Measurements from ENCODE around the gene CEP104.
"Not testable (repeated sequence)": the region's sequence is repeated elsewhere in the genome, so short reads cannot be mapped to it uniquely, and the experiment has no call there.

Gene CEP104

GRCh38 chr1:3803905-3804626 is 52.9 kb downstream of the CEP104 start:
- in situ Hi-C loops (cut with HindIII; ENCODE audit: low sequenced_read_pairs) = no loop called here

GRCh38 chr1:3800795-3801194 is 56.2 kb downstream of the CEP104 start:
- in situ Hi-C loops (cut with HindIII; ENCODE audit: low sequenced_read_pairs) = not testable (repeated sequence)

GRCh38 chr1:3799976-3800685 is 56.9 kb downstream of the CEP104 start:
- in situ Hi-C loops (cut with HindIII; ENCODE audit: low sequenced_read_pairs) = no loop called here

DNA sequence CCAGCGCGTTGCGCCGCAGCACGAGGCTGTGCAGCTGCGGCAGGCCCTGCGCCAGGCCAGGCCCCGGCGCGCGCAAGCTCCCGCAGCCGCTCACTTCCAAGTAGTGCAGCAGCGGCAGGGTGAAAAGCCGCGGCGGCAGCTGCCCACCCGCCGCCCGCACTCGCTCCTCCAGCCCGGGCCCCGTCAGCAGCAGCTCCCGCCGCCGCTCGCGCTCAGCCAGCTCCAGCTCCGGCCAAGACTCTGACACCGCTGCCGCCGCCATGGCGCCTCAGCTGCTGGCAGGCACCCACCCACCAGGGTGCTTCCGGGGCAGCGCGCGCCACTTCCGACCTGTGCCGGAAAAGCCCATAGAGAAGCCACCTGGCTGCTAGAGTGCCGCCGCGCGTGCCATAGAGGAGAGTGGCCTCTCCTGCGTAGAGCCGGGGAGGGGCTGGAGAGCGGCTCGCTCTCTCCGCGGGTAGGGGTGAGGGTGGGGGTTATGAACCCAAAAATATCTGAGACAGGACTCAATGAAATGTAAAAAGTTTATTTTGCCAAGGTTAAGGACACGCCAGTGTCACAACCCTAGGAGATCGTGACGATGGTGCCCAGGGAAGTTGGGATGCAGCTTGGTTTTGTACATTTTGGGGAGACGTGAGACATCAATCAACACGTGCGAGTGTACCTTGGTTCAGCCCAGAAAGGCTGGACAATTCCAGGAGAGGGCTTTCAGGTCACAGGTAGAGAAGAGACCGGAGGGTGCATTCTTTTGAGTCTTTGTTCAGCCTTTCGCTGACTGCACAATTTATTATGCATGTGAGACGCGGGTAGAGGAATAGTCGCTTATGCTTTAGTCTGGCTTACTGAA is 60.6 kb downstream of the CEP104 start, which contains the start of gene LRRC47:
Gene LRRC47 (minus strand): TSS at position 284 of the 847 bp plus-strand sequence. CDS start 22 bp downstream, at position 262.
- in situ Hi-C loops (cut with HindIII; ENCODE audit: low sequenced_read_pairs) = no loop called here

DNA sequence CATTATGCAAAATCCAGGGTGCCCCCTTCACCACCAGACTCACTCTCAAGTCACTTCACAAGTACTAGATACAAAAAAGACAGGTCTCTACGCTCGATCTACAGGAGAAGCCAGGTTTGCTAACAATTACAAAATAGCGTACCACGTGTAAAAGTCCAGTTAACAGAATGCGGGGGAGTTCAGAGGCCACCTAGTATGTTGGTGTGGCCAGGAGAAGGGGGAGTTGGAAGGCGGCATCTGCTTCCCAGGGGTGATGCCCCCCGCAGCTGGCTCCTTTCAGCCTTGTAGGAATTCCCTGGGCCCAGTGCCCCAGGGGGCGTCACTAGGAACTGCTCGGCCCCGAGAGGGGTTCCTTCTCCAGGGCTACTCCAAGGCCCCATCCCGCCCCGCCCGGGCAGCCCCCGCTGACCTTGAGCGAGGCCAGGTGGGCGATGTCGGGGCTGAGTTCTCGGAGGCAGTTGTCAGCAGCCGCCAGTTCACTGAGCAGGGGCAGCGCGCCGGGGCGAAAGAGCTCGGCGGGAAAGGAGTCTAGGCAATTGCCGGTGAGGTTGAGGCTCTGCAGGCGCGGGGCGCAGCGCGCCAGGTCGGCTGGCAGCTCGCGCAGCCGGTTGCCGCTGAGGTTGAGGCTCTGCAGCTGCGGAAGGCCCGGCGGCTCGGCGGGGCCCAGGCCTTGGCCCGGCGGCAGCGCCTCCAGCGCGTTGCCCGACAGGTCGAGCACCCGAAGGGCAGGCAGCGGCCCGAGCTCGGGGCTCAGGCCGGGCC is 61.4 kb downstream of the CEP104 start:
- in situ Hi-C loops (cut with HindIII; ENCODE audit: low sequenced_read_pairs) = no loop called here

GRCh38 chr1:3790952-3791351 is 66.1 kb downstream of the CEP104 start:
- in situ Hi-C loops (cut with HindIII; ENCODE audit: low sequenced_read_pairs) = no loop called here

DNA sequence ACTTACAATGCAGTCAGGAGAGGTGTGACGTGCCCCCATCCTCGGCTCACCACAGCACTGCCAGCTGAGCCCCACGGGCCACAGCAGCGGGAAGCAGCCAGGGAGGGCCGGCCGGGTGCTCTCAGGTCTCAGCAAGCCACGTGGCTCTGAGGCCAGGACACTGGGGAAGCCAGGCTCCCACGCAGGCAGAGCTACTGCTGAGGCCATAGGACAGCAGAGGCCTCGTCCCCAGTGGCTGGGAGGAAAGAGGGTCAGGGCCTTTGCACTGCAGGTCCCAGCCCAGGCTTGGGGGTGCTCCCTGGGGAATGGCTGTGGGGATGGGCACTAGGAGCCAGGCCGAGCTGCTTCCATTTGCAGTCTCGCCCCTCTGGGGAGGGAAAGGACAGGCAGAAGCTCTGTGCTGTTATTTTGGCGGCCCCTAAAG is 66.5 kb downstream of the CEP104 start:
- in situ Hi-C loops (cut with HindIII; ENCODE audit: low sequenced_read_pairs) = no loop called here

- in situ Hi-C loops (cut with HindIII; ENCODE audit: low sequenced_read_pairs) = no loop called here
Observed at GRCh38 chr1:3789421-3790300, 67.3 kb downstream of the CEP104 start.

GRCh38 chr1:3788756-3789420 is 68.1 kb downstream of the CEP104 start:
- in situ Hi-C loops (cut with HindIII; ENCODE audit: low sequenced_read_pairs) = no loop called here

DNA sequence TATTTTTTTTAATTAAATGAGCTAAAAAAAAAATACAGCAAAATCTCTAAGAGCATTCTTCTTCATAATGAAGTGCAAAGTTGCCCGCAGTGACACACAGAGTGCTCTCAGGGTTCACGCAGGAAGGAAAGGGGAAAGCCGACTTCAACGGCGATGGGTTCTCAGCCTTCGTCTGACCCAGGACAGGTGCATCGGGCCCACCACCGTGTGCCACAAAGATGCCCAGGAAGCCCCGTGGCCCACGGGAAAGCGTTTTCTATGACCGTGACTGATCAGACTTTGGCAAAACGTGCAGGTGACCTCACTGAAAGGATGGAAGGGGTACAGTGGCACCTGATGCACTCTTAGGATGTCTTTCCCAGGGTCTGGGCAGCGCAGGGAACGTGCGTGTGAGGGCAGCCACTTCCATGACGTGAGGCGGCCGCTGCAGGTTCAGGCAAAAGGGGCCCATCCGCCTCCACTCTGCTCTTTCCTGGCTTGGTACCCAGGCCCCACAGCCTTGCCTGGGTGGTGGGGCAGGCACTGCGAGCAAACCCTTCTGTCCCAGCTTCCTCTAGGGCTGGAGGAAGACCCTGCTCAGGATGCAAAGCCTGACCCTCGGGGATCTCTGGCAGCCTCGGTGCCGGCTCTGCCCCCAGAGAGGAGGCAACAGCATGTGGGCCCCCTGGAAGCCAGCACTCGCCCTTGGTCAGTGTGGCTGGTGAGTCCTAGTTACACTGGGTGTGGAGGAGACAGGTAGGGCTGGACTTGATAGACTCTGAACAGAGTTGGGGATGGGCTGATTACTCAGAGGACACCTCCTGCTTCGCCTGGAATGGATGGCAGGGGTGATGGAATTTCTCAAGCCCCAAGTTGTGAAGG is 69.0 kb downstream of the CEP104 start:
- in situ Hi-C loops (cut with HindIII; ENCODE audit: low sequenced_read_pairs) = no loop called here

GRCh38 chr1:3787349-3787715 is 69.7 kb downstream of the CEP104 start:
- in situ Hi-C loops (cut with HindIII; ENCODE audit: low sequenced_read_pairs) = no loop called here

DNA sequence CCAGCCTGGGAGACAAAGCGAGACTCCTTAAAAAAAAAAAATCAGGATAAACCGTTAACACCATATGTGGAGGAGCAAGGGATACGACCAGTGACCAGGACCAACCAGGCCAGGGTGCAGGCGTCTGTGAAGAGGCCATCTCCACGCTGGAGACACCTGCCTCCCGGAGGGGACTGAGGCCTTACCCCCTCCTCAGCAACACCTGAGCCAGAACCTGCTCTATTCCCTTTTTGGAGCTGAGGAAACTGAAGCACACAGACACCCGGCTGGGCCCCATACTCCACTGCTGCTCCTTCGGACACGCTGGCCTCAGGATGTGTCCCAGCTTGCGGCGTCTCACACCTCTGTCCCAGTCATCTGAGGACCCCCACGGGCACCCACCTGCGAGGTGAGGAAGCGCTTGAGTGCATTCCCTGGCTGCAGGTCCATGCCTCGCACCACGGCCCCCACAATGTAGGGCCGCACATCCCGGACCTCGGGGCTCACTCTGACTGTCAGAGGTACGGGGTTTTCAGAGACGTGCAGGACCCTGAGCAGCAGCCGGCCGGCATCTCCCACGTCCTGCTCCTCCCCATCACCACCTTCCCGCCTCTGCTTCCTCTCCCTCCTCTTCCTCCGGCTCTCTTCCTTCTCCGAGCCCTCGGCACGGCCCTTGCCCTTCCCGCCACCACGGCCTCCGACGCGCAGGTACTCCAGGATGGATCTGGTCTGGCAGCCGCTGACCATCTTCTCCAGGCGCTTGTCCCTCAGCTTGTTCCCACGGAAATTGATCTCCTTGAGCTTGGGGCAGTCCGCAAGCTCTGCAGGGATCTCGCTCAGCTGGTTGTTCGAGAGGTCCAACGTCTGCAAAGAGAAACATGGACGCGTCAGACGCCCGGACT is 70.3 kb downstream of the CEP104 start:
- in situ Hi-C loops (cut with HindIII; ENCODE audit: low sequenced_read_pairs) = no loop called here

GRCh38 chr1:3785456-3786157 is 71.4 kb downstream of the CEP104 start:
- in situ Hi-C loops (cut with HindIII; ENCODE audit: low sequenced_read_pairs) = no loop called here

DNA sequence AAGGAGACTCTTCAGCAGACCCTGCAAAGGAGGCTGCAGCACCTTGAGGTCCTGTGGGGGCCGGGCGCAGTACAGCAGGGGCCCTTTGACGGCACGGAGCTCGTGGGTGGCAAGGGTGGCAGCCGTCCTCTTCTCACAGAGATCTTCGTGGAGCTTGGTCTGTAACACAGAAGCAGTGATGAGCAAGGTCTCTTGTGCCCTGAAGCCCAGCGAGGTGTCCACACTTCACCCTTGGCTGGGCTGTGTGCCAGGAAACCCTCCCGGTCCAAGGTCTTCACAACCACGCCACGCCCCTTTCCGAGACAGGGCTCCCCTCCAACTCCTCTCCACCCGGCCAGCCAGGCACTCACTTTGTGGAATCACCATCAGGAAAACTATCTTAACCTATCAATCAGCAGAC is 72.0 kb downstream of the CEP104 start:
- in situ Hi-C loops (cut with HindIII; ENCODE audit: low sequenced_read_pairs) = no loop called here

DNA sequence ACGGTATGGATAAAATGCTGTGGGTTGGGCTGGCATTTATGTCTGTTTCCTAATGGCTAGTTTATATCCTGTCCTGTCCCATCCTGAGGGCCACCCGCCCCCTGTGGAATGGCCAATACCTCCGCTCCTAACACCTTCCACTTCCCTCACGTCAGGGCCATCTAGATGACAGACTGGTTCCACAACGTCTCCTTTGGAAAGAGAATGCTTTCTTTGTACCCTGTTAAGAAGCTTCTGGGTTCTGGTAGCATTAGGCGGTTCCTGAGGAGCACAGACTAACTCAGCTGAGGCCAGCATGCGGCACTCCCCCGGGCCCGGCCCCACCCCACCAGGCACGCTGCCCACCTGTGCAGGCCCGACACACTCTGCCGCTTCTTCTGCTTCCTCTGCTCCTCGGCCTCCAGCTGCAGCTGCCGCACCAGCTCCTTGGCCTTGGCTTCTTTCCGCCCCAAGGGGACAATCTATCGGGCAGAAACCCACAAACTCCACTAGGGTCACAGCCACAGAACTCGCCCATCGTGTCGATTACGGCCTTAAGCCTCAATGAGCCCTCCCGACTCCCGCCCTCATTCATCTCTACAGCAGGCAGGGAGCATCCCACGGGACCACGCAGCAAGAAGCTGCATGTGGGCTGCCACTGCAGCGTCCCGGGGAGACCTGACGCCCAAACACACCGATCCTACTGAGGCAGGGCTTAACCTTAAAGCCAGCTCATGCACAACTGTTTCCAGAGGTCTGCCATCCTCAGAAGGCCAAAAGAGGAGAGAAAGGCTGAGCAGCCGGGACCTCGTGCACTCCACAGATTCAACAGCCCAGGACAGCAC is 73.1 kb downstream of the CEP104 start:
- in situ Hi-C loops (cut with HindIII; ENCODE audit: low sequenced_read_pairs) = no loop called here

DNA sequence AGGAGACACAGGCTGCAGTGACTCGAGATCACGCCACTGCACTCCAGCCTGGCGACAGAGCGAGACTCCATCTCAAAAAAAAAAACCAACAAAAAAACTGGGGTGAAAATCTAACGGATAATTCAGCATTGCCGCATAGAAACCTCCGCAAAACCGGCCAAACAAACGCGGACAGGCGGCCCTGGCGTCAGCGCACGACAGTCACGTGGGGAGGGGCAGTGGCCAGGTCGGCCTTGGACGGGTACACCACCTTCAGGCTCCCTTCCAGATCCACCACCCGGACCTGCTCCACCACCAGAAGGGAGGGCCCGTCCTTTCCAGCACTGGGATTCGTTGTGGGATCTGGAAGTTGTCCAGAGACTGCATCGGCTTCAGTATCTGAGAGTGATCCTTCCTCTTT is 76.1 kb downstream of the CEP104 start:
- in situ Hi-C loops (cut with HindIII; ENCODE audit: low sequenced_read_pairs) = no loop called here
